Ovary (tissue), 3 donors: ENCODE measurements around the gene PIH1D2.
"Not testable (repeated sequence)": the region's sequence is repeated elsewhere in the genome, so short reads cannot be mapped to it uniquely, and the experiment has no call there.

Experiments
- CTCF ChIP-seq, 3 donors: fragments of 450-650 bp in 2 of 3; fragments of 200-600 bp in 1 of 3; IDR thresholded peaks; one replicate each; pipeline versions ENCODE4 v1.5.1 to v1.8.0; 2016 to 2022; ENCODE audit warnings: antibody characterized with exemption in 3 of 3, mild to moderate bottlenecking in 1 of 3
- EP300 ChIP-seq: sonication (generic); formaldehyde crosslinking; IDR thresholded peaks from one replicate; pipeline ENCODE4 v1.6.1; 2017; ENCODE audit warnings: antibody characterized with exemption
- POLR2A ChIP-seq: fragments of 450-650 bp; IDR thresholded peaks from one replicate; pipeline ENCODE4 v1.6.1; 2017; ENCODE audit warnings: antibody characterized with exemption, mild to moderate bottlenecking, moderate library complexity
- donor health status: DM: no; HTN: no; CAD: no.

- TF ChIP-seq CTCF (IDR thresholded peaks at IDR 0.05); POLR2A; EP300: not testable (repeated sequence)
Measured at GRCh38 chr11:112095302-112095701, 21.5 kb upstream of the PIH1D2 start.
